Ectodermal cell (in vitro differentiated cells): ENCODE data around the gene LHX6.

Experiments used
- H3K27ac ChIP-seq: 2 replicates; pipeline ENCODE4 v1.7.0; 2013; ENCODE audit warnings: mild to moderate bottlenecking, low read depth, low read length; ENCODE audit not compliant: insufficient read depth, poor library complexity, severe bottlenecking
- H3K27me3 ChIP-seq: 2 replicates; pipeline ENCODE4 v1.7.0; 2013; ENCODE audit warnings: mild to moderate bottlenecking, low read length; ENCODE audit not compliant: insufficient read depth, control insufficient read depth, poor library complexity, severe bottlenecking
- H3K36me3 ChIP-seq: one replicate; pipeline ENCODE4 v1.7.0; 2013; ENCODE audit warnings: low read length; ENCODE audit not compliant: control insufficient read depth, insufficient read depth
- H3K4me1 ChIP-seq: one replicate; pipeline ENCODE4 v1.7.0; 2013; ENCODE audit warnings: low read length; ENCODE audit not compliant: control insufficient read depth, insufficient read depth
- H3K4me3 ChIP-seq: 2 replicates; pipeline ENCODE4 v1.7.0; 2013; ENCODE audit warnings: low read depth, low read length, control low read depth; ENCODE audit not compliant: insufficient read depth
- H3K9me3 ChIP-seq: 2 replicates; pipeline ENCODE4 v1.7.0; 2013; ENCODE audit warnings: mild to moderate bottlenecking, low read length, moderate library complexity; ENCODE audit not compliant: control insufficient read depth
- WGBS, 2 experiments: methylation state at CpG; one replicate each; pipeline ENCODE4 v1.1.7; 2013; ENCODE audit warnings: missing lambda C conversion rate in 2 of 2; 5-methylcytosine and 5-hydroxymethylcytosine counted together

The LHX6 gene

GRCh38 chr9:122192914-122193525 is 35.7 kb downstream of the LHX6 start:
- 84 to 88% methylated on average over 16 of the region's 16 CpGs for WGBS, 2 experiments
- no peaks in the 10 kb centered on the region for H3K36me3 ChIP-seq
- no peaks in the 10 kb centered on the region for H3K9me3 ChIP-seq
- H3K4me3 ChIP-seq, result no peak overlapping the region
- H3K4me1 ChIP-seq, result peaks cover 4% of the 10 kb centered on the region
- no peak overlapping the region for H3K27ac ChIP-seq
- no peaks in the 10 kb centered on the region for H3K27me3 ChIP-seq

DNA sequence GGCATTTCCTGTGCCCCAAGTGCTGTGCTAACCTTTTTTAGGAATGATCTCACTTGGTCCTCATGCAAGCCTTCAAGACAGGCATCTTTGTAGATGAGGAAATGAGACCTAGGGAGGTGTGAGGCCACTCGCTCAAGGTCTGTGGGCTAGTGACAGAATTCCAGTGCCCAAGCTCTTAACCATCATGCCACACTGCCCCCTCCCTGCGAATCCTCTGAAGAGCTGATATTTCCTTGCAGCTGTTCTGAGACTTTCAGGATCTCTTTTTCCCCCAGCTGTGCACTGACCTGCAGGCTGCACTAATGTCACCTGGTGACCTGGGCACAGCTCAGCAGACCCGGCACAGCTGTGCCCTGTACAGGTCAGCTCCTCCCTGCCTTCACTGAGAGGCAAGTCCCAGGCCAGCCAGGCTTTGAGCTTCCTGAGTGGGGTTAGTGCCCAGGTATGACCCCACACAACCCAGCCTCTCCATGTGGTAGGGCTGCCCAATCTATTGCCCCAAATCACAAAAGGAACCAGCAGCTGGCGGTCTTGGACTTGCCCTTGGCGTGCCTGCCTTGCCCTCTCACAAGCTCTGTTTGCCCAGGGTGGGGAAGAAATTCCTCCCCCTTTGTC is 36.4 kb downstream of the LHX6 start:
- WGBS, 2 experiments, result 87 to 88% methylated on average over 5 of the region's 5 CpGs
- Histone ChIP-seq H3K27me3 (no peaks in the 10 kb centered on the region), H3K36me3 (no peaks in the 10 kb centered on the region), H3K4me3 (no peak overlapping the region), H3K27ac (no peak overlapping the region), H3K4me1 (no peaks in the 10 kb centered on the region), H3K9me3 (no peaks in the 10 kb centered on the region)

DNA sequence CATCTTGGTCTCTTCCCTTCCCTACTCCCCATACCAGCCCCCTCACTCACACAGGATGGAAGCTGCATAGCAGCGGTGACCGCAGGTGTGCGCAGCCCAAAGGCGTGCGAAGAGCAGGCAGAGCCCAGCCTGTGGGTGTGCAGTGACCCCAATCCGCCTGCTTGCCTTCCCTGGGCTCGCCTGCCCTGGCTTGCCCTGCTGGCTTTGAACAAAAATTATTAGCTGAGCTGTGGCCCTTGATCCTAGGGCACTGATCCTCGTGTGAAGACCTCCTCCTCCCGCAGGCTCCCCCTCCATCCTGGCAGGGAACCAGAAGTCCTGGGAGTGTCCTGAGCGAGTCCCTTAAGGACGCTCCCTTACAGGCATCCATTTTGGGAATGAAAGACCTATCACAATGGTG is 37.2 kb downstream of the LHX6 start:
- Histone ChIP-seq H3K4me1 (no peaks in the 10 kb centered on the region), H3K9me3 (no peaks in the 10 kb centered on the region), H3K27me3 (no peaks in the 10 kb centered on the region), H3K27ac (no peak overlapping the region), H3K36me3 (no peaks in the 10 kb centered on the region), H3K4me3 (no peak overlapping the region)
- 85 to 88% methylated on average over 11 of the region's 11 CpGs for WGBS, 2 experiments

DNA sequence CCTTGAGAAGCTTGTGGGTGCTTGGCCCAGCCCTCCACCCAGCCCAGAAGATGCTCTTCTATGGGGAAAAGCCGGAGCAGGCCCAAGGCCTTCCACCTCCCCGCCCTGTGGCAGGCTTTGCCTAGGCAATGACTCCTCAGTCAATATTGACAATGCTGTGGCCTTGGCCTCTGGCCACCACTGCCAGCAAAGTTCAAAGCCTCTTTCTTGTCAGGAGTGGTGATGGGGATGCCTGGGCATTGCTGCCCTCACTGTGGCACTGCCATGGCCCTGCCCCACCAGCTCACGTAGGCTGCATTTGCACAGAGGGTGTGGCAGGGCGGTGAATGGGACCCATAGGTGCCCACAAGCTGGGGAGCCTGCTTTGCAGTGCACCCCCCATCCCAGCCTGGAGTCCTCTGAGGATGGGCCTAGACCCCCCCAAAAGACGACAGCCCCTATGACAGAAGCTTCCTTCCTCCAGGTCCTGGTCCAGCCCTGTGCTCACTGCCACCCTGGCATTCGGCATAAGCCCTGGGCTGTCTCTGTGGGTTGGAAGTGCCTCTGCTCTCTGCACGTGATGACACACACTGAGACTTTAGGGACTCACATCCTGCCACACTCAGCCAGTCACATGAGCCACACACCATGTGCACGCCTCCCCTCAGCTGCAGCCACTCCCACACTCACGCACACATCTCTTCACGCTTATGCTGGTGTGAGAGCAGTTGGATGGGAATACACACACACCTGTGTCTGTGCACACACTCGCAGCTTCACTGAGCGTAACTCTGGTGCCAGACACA is 38.0 kb downstream of the LHX6 start:
- Histone ChIP-seq H3K36me3 (no peaks in the 10 kb centered on the region), H3K9me3 (no peaks in the 10 kb centered on the region), H3K4me3 (no peak overlapping the region), H3K27ac (no peak overlapping the region), H3K4me1 (no peaks in the 10 kb centered on the region), H3K27me3 (no peaks in the 10 kb centered on the region)
- WGBS, 2 experiments, result 93% methylated on average over 12 of the region's 12 CpGs

GRCh38 chr9:122188369-122188768 is 40.4 kb downstream of the LHX6 start:
- no peak overlapping the region for H3K4me3 ChIP-seq
- no peaks in the 10 kb centered on the region for H3K4me1 ChIP-seq
- H3K36me3 ChIP-seq, result no peaks in the 10 kb centered on the region
- H3K27ac ChIP-seq, result no peak overlapping the region
- no peaks in the 10 kb centered on the region for H3K27me3 ChIP-seq
- no peaks in the 10 kb centered on the region for H3K9me3 ChIP-seq
- WGBS, 2 experiments, result 90 to 94% methylated on average over 6 of the region's 6 CpGs

- Histone ChIP-seq H3K36me3 (no peaks in the 10 kb centered on the region), H3K4me1 (no peaks in the 10 kb centered on the region), H3K27me3 (no peaks in the 10 kb centered on the region), H3K4me3 (no peak overlapping the region), H3K27ac (no peak overlapping the region), H3K9me3 (no peaks in the 10 kb centered on the region)
- WGBS, 2 experiments, result 90% methylated on average over 8 of the region's 8 CpGs
These were observed 41.8 kb downstream of the LHX6 start for GRCh38 chr9:122186777-122187470.

- H3K27me3 ChIP-seq, result no peaks in the 10 kb centered on the region
- H3K9me3 ChIP-seq, result no peaks in the 10 kb centered on the region
- WGBS, 2 experiments, result 73 to 76% methylated on average over 5 of the region's 5 CpGs
- no peaks in the 10 kb centered on the region for H3K36me3 ChIP-seq
- no peaks in the 10 kb centered on the region for H3K4me1 ChIP-seq
- H3K4me3 ChIP-seq, result no peak overlapping the region
- H3K27ac ChIP-seq, result no peak overlapping the region
These were observed 42.5 kb downstream of the LHX6 start for GRCh38 chr9:122186301-122186700.

DNA sequence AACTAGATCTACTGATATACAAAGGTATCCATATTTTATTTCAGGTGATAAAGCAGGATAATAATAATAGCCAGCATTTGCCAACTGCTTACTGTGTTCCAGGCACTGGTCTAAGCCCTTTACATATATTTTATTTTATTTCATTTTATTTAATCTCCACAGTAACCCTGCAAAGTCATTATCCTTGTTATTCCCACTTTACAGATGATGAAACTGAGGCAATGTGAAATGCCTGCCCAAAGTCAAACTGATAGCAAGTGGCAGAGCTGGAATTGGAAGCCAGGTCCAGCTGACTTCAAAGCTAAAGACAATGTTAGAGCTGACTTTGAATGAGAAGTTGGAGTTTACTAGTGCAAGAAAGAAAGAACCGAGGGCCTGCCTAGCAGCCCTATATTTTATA is 44.2 kb downstream of the LHX6 start:
- no peak overlapping the region for H3K27ac ChIP-seq
- H3K9me3 ChIP-seq, result no peaks in the 10 kb centered on the region
- no peaks in the 10 kb centered on the region for H3K4me1 ChIP-seq
- WGBS, 2 experiments, result 83 to 100% methylated on average over 1 of the region's 1 CpG
- H3K36me3 ChIP-seq, result no peaks in the 10 kb centered on the region
- H3K4me3 ChIP-seq, result no peak overlapping the region
- H3K27me3 ChIP-seq, result no peaks in the 10 kb centered on the region

DNA sequence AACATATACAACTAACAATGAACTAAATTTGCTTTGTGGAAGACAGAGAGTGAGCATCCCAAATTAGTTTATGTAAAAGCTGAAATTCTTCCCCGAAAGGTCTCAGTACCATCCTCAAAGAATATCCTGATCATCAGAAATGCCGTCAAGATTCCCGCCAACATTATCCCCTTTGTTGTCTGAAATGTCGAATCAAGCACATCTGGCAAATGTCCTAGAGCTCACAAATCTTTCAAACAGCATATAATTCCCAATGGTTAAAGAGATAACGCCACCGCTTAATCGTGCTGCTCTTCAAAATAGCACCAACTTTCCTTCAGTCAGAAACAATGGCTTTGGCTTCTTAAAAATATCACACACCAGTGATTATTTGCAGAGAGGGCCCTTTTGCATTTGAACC is 45.3 kb downstream of the LHX6 start:
- H3K27me3 ChIP-seq, result no peaks in the 10 kb centered on the region
- H3K9me3 ChIP-seq, result no peaks in the 10 kb centered on the region
- whole genome bisulfite sequencing, 2 experiments, result 93 to 94% methylated on average over 7 of the region's 7 CpGs

GRCh38 chr9:122180633-122181032 is 48.1 kb downstream of the LHX6 start:
- Histone ChIP-seq H3K36me3 (no peaks in the 10 kb centered on the region), H3K27me3 (no peaks in the 10 kb centered on the region), H3K27ac (no peak overlapping the region), H3K4me1 (no peaks in the 10 kb centered on the region), H3K9me3 (no peaks in the 10 kb centered on the region), H3K4me3 (no peak overlapping the region)
- 85% methylated on average over 3 to 4 of the region's 4 CpGs for WGBS, 2 experiments

More for the DNA sequence above, 45.3 kb downstream of the LHX6 start:
- H3K4me3 ChIP-seq, result no peak overlapping the region
- no peak overlapping the region for H3K27ac ChIP-seq
- H3K36me3 ChIP-seq, result no peaks in the 10 kb centered on the region
- no peaks in the 10 kb centered on the region for H3K4me1 ChIP-seq
